Rectal smooth muscle tissue (tissue), 1 donor: ENCODE measurements around the gene MYLK.
"Not testable (repeated sequence)": the region's sequence is repeated elsewhere in the genome, so short reads cannot be mapped to it uniquely, and the experiment has no call there.

Experiments
- H3K27ac ChIP-seq: one replicate; pipeline ENCODE4 v1.7.0; 2013; ENCODE audit warnings: low read depth, low read length, inconsistent platforms
- H3K27me3 ChIP-seq: one replicate; pipeline ENCODE4 v1.7.0; 2013; ENCODE audit warnings: low read length; ENCODE audit not compliant: control insufficient read depth, insufficient read depth
- H3K36me3 ChIP-seq: one replicate; pipeline ENCODE4 v1.7.0; 2013; ENCODE audit warnings: low read length; ENCODE audit not compliant: control insufficient read depth, insufficient read depth
- H3K4me1 ChIP-seq: one replicate; pipeline ENCODE4 v1.7.0; 2013; ENCODE audit warnings: low read length; ENCODE audit not compliant: control insufficient read depth, insufficient read depth
- H3K4me3 ChIP-seq: one replicate; pipeline ENCODE4 v1.7.0; 2013; ENCODE audit warnings: low read length
- H3K9ac ChIP-seq: one replicate; pipeline ENCODE4 v1.7.0; 2013; ENCODE audit warnings: low read length

Gene MYLK

GRCh38 chr3:123719862-123720453 lies 164.2 kb downstream of the MYLK start:
- Histone ChIP-seq H3K27ac (peak overlapping the region; percentile 95), H3K4me1 (peaks cover 35% of the 10 kb centered on the region), H3K4me3 (no peak overlapping the region), H3K36me3 (no peaks in the 10 kb centered on the region), H3K27me3 (peaks cover 2% of the 10 kb centered on the region), H3K9ac (no peak overlapping the region)

GRCh38 chr3:123719061-123719756 lies 164.9 kb downstream of the MYLK start:
- H3K4me1 ChIP-seq, result peaks cover 35% of the 10 kb centered on the region
- H3K9ac ChIP-seq, H3K36me3 ChIP-seq, H3K27me3 ChIP-seq, H3K4me3 ChIP-seq: not testable (repeated sequence)
- peak overlapping the region; percentile 95 for H3K27ac ChIP-seq

GRCh38 chr3:123718108-123718507 lies 166.0 kb downstream of the MYLK start:
- H3K27ac ChIP-seq, result no peak overlapping the region
- peaks cover 2% of the 10 kb centered on the region for H3K27me3 ChIP-seq
- H3K4me1 ChIP-seq, result peaks cover 31% of the 10 kb centered on the region
- H3K9ac ChIP-seq, result no peak overlapping the region
- H3K36me3 ChIP-seq, result no peaks in the 10 kb centered on the region
- no peak overlapping the region for H3K4me3 ChIP-seq

GRCh38 chr3:123717451-123717850 lies 166.7 kb downstream of the MYLK start:
- not testable (repeated sequence) for H3K27ac ChIP-seq, H3K36me3 ChIP-seq, H3K9ac ChIP-seq, H3K27me3 ChIP-seq, H3K4me3 ChIP-seq
- H3K4me1 ChIP-seq, result peaks cover 24% of the 10 kb centered on the region

- H3K27ac ChIP-seq, result peak overlapping the region; percentile 9
- peaks cover 18% of the 10 kb centered on the region for H3K4me1 ChIP-seq
Observed at GRCh38 chr3:123716411-123716810, 167.7 kb downstream of the MYLK start.

GRCh38 chr3:123713211-123713610 lies 170.9 kb downstream of the MYLK start:
- Histone ChIP-seq H3K36me3 (no peaks in the 10 kb centered on the region), H3K27me3 (no peaks in the 10 kb centered on the region), H3K4me1 (peaks cover 3% of the 10 kb centered on the region), H3K27ac (peak overlapping the region; percentile 63), H3K4me3 (no peak overlapping the region), H3K9ac (no peak overlapping the region)

More at GRCh38 chr3:123716411-123716810, 167.7 kb downstream of the MYLK start:
- no peaks in the 10 kb centered on the region for H3K27me3 ChIP-seq
- H3K9ac ChIP-seq, result no peak overlapping the region
- H3K4me3 ChIP-seq, result no peak overlapping the region
- H3K36me3 ChIP-seq, result no peaks in the 10 kb centered on the region

- H3K27ac ChIP-seq, result peak overlapping the region; percentile 63
- no peaks in the 10 kb centered on the region for H3K4me1 ChIP-seq
- peaks cover 2% of the 10 kb centered on the region for H3K36me3 ChIP-seq
- no peak overlapping the region for H3K4me3 ChIP-seq
- no peaks in the 10 kb centered on the region for H3K27me3 ChIP-seq
- H3K9ac ChIP-seq, result no peak overlapping the region
Observed at GRCh38 chr3:123712077-123712860, 171.9 kb downstream of the MYLK start.

- no peak overlapping the region for H3K4me3 ChIP-seq
- no peak overlapping the region for H3K9ac ChIP-seq
- H3K36me3 ChIP-seq, result peaks cover 2% of the 10 kb centered on the region
- no peak overlapping the region for H3K27ac ChIP-seq
- H3K4me1 ChIP-seq, result no peaks in the 10 kb centered on the region
- no peaks in the 10 kb centered on the region for H3K27me3 ChIP-seq
Observed at GRCh38 chr3:123711356-123711755, 172.8 kb downstream of the MYLK start.

- H3K27me3 ChIP-seq, result no peaks in the 10 kb centered on the region
- peaks cover 10% of the 10 kb centered on the region for H3K4me1 ChIP-seq
- no peak overlapping the region for H3K4me3 ChIP-seq
- no peak overlapping the region for H3K27ac ChIP-seq
- peaks cover 2% of the 10 kb centered on the region for H3K36me3 ChIP-seq
- no peak overlapping the region for H3K9ac ChIP-seq
Observed at GRCh38 chr3:123708531-123708930, 175.6 kb downstream of the MYLK start.

- H3K4me1 ChIP-seq, result peaks cover 17% of the 10 kb centered on the region
- not testable (repeated sequence) for H3K27ac ChIP-seq, H3K9ac ChIP-seq, H3K4me3 ChIP-seq, H3K27me3 ChIP-seq, H3K36me3 ChIP-seq
Observed at GRCh38 chr3:123707641-123708040, 176.5 kb downstream of the MYLK start.

GRCh38 chr3:123706871-123707270 lies 177.3 kb downstream of the MYLK start:
- Histone ChIP-seq H3K4me3 (no peak overlapping the region), H3K4me1 (peaks cover 24% of the 10 kb centered on the region), H3K27me3 (no peaks in the 10 kb centered on the region), H3K27ac (no peak overlapping the region), H3K9ac (no peak overlapping the region), H3K36me3 (peaks cover 2% of the 10 kb centered on the region)

GRCh38 chr3:123705488-123706285 lies 178.4 kb downstream of the MYLK start:
- Histone ChIP-seq H3K4me1 (peaks cover 28% of the 10 kb centered on the region), H3K27me3 (no peaks in the 10 kb centered on the region), H3K36me3 (peaks cover 2% of the 10 kb centered on the region), H3K9ac (no peak overlapping the region), H3K4me3 (no peak overlapping the region), H3K27ac (no peak overlapping the region)
